ENCODE measurements around the gene KRT82. TPM values are rescaled to one million over a fixed set of nuclear protein-coding genes. Genes with fewer than 3 reads are reported as not detected.

KRT82 gene
- total RNA-seq, 1 donor from 2014 or later: not detected

GRCh38 chr12:52404951-52405350, 1.2 kb downstream of the KRT82 start:
- Mint-ChIP-seq H3K27me3 (peaks cover 46% of the 10 kb centered on the region), H3K36me3 (ENCODE audit: insufficient read depth) (peaks cover 2% of the 10 kb centered on the region), H3K4me1 (ENCODE audit: low read depth) (peaks cover 2% of the 10 kb centered on the region), H3K4me3 (ENCODE audit: low read depth) (no peak overlapping the region), H3K9me3 (ENCODE audit: low read depth) (peaks cover 3% of the 10 kb centered on the region), H3K27ac (no peak overlapping the region)
- no peak for DNase-seq (ENCODE audit: low spot score, unreplicated experiment)
- TF ChIP-seq CTCF (IDR thresholded peaks at IDR 0.05; ENCODE audit: unreplicated experiment): no peak

DNA sequence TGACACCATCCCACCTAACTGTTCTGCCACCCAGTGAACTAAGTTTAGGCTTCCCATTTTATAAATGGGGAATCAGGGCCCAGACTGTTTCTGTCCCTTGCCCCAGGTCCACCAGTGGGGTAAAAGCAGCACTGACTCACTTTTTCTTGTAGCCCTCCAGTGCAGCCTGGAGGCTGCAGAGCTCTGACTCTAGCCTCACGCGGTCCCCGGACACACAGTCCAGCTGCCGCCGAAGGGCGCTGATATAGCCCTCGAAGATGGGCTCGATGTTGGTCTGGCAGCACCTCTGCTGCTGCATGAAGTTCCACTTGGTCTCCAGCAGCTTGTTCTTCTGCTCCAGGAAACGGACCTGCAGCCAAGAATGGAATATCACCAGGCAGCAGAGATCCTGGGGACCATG, 2.6 kb downstream of the KRT82 start:
- DNase-seq (ENCODE audit: low spot score, unreplicated experiment): no peak
- H3K4me1 Mint-ChIP-seq (ENCODE audit: low read depth): peaks cover 2% of the 10 kb centered on the region
- no peak overlapping the region for H3K4me3 Mint-ChIP-seq (ENCODE audit: low read depth)
- no peak for TF ChIP-seq CTCF (IDR thresholded peaks at IDR 0.05; ENCODE audit: unreplicated experiment)
- H3K27me3 Mint-ChIP-seq: peaks cover 44% of the 10 kb centered on the region
- H3K9me3 Mint-ChIP-seq (ENCODE audit: low read depth): peaks cover 2% of the 10 kb centered on the region
- H3K27ac Mint-ChIP-seq: no peak overlapping the region
- peaks cover under 1% of the 10 kb centered on the region for H3K36me3 Mint-ChIP-seq (ENCODE audit: insufficient read depth)

DNA sequence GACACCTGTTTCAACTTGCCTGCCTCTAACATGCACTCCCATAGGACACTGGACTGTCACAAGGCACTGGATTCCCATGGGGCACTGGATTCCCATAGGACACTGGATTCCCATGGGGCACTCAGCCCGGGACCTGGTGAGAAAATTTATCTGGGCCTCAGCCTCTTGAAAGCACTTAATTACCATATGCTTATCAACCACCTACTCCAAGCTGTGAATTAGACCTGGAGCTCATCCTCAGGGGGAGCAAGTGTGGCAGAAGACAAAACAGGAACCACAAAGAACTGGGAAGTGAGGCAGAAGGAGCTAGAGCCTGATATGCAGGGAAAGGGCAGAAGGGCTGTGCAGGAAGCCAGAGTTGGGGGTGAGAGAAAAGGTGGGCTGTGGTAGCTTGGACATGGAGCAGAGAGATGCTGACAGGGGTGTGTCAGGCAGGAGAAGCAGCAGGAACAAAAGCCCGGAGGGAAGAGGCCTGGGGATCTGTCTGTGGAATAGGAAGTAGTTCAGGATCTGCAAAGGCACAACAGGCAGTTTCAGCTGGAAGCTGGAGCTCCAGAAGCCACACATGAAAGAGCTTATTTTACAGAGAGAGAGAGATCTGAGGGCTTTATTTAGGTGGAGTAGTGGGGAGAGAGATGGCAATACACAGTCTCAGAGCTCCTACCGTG, 3.1 kb downstream of the KRT82 start:
- Mint-ChIP-seq H3K4me3 (ENCODE audit: low read depth) (no peak overlapping the region), H3K9me3 (ENCODE audit: low read depth) (no peaks in the 10 kb centered on the region), H3K27ac (peak overlapping the region; percentile 14), H3K4me1 (ENCODE audit: low read depth) (no peaks in the 10 kb centered on the region), H3K36me3 (ENCODE audit: insufficient read depth) (no peaks in the 10 kb centered on the region), H3K27me3 (peaks cover 42% of the 10 kb centered on the region)
- DNase-seq (ENCODE audit: low spot score, unreplicated experiment): no peak
- TF ChIP-seq CTCF (IDR thresholded peaks at IDR 0.05; ENCODE audit: unreplicated experiment): no peak

GRCh38 chr12:52402377-52402776, 3.8 kb downstream of the KRT82 start:
- Mint-ChIP-seq H3K4me1 (ENCODE audit: low read depth) (no peaks in the 10 kb centered on the region), H3K9me3 (ENCODE audit: low read depth) (no peaks in the 10 kb centered on the region), H3K4me3 (ENCODE audit: low read depth) (no peak overlapping the region), H3K27me3 (peaks cover 42% of the 10 kb centered on the region), H3K36me3 (ENCODE audit: insufficient read depth) (no peaks in the 10 kb centered on the region), H3K27ac (no peak overlapping the region)
- no peak for DNase-seq (ENCODE audit: low spot score, unreplicated experiment)
- no peak for TF ChIP-seq CTCF (IDR thresholded peaks at IDR 0.05; ENCODE audit: unreplicated experiment)

GRCh38 chr12:52401926-52402325, 4.2 kb downstream of the KRT82 start:
- no peak for TF ChIP-seq CTCF (IDR thresholded peaks at IDR 0.05; ENCODE audit: unreplicated experiment)
- Mint-ChIP-seq H3K4me1 (ENCODE audit: low read depth) (no peaks in the 10 kb centered on the region), H3K27ac (no peak overlapping the region), H3K36me3 (ENCODE audit: insufficient read depth) (no peaks in the 10 kb centered on the region), H3K9me3 (ENCODE audit: low read depth) (no peaks in the 10 kb centered on the region), H3K27me3 (peaks cover 46% of the 10 kb centered on the region), H3K4me3 (ENCODE audit: low read depth) (no peak overlapping the region)
- no peak for DNase-seq (ENCODE audit: low spot score, unreplicated experiment)
